Activated naive CD8-positive, alpha-beta T cell (primary cell): ENCODE measurements around the gene LIMS2.

Experiments
- H3K27ac Mint-ChIP-seq: one replicate; pipeline ENCODE4 v1.8.0; 2021; ENCODE audit warnings: mixed read lengths
- H3K27me3 Mint-ChIP-seq: one replicate; pipeline ENCODE4 v1.8.0; 2021; ENCODE audit warnings: mixed read lengths
- H3K36me3 Mint-ChIP-seq: one replicate; pipeline ENCODE4 v1.8.0; 2021; ENCODE audit warnings: mixed read lengths
- H3K4me1 Mint-ChIP-seq: one replicate; pipeline ENCODE4 v1.8.0; 2021; ENCODE audit warnings: low read depth, mixed read lengths
- H3K4me3 Mint-ChIP-seq: one replicate; pipeline ENCODE4 v1.8.0; 2021; ENCODE audit warnings: mild to moderate bottlenecking, mixed read lengths
- H3K9me3 Mint-ChIP-seq: one replicate; pipeline ENCODE4 v1.8.0; 2021; ENCODE audit warnings: low read depth, mixed read lengths

LIMS2 gene

DNA sequence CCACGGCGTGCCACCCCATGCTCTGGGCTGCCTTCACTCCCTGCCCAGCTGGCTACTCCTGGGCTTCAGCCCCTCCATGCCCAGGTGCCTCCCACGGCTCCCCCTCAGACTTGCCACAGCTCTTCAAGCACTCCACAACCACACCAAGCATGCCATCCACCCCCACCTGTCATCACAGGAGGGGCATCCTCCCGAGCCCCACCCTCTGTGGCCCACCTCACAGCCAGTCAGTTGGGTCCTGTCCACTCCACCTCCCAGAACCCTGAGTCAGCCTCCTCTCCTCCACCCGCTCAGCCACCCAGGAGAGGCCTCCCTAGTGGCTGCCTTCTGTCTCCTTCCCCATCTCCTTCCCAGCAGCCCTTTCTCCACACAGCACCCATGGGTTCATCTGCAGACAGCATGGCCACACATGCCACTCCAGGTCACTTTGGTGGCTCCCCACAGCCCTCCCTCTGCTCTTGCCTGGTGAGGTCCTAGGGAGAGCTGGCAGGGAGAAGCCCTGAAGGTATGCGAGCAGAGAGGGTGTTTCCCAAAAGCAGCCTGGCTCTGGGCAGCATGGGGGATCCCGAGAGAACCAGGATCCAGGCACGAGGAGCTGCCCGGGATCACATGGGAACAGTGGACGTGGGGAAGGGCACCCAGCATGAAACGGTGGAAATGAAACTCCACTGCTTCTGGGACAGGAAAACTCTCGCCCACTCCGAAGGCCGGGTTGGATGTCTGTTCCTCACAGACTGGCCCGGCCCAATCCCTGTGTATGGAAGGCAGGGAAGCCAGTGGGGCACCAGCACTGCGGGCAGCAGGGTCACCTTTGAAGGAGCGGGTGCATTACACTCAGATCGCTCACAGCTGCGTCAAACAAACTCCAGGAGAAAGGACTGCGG, 2.7 kb downstream of the LIMS2 start:
- H3K27me3 Mint-ChIP-seq = peaks cover 29% of the 10 kb centered on the region
- no peaks in the 10 kb centered on the region for H3K36me3 Mint-ChIP-seq
- H3K9me3 Mint-ChIP-seq = no peaks in the 10 kb centered on the region
- no peak overlapping the region for H3K4me3 Mint-ChIP-seq
- H3K27ac Mint-ChIP-seq = no peak overlapping the region
- H3K4me1 Mint-ChIP-seq = peaks cover 11% of the 10 kb centered on the region

DNA sequence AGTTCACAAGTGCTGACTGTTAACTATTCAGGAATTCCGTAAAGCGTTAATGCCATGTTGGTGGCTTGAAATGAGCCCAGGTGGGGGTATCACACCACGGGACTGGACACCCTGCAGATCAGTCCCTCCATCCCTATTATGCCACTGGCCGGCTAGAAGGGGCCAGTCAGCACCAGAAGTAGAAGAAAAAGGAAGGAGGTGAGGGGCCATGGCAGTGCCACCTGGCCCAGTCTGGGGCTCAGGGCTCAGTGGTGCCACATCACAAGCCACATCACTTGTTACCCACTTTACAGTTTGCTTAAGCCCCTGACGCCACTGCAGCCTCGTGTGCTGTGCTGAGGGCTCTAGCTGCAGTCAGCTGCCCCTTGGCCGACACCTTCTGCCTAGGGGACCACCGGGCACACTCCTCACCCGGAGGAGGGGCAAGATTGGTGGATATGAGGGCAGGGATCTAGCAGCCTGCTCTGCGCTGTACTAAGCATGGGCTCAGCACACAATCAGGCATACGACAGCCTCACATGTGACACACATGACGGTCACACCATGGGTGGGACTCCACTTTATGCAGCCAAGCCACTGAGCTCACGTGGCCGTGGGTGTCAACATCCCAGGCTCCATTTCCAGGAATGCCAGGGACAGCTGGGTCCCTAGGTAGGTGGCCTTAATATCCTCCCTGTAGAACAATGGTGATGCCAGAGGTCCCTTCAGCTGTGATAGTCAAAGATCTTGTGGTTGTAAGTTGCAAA, 3.6 kb downstream of the LIMS2 start:
- peaks cover 11% of the 10 kb centered on the region for H3K4me1 Mint-ChIP-seq
- H3K9me3 Mint-ChIP-seq = no peaks in the 10 kb centered on the region
- H3K36me3 Mint-ChIP-seq = no peaks in the 10 kb centered on the region
- H3K27ac Mint-ChIP-seq = no peak overlapping the region
- H3K27me3 Mint-ChIP-seq = peaks cover 31% of the 10 kb centered on the region
- no peak overlapping the region for H3K4me3 Mint-ChIP-seq

DNA sequence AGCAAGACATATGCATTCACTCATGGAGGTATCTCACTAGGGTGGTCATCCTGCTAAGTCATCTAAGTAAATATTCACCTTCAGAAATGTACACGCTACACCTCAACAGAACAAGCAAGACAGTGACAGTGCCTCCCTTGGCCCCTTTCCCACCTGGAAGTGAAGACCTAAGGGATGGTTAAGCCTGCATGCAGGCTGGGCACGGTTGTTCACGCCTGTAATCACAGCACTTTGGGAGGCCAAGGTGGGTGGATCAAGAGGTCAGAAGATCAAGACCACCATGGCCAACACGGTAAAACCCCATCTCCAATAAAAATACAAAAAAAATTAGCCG, 4.4 kb downstream of the LIMS2 start:
- Mint-ChIP-seq H3K36me3 (no peaks in the 10 kb centered on the region), H3K27ac (no peak overlapping the region), H3K9me3 (no peaks in the 10 kb centered on the region), H3K4me3 (no peak overlapping the region), H3K4me1 (peaks cover 8% of the 10 kb centered on the region), H3K27me3 (peaks cover 30% of the 10 kb centered on the region)

DNA sequence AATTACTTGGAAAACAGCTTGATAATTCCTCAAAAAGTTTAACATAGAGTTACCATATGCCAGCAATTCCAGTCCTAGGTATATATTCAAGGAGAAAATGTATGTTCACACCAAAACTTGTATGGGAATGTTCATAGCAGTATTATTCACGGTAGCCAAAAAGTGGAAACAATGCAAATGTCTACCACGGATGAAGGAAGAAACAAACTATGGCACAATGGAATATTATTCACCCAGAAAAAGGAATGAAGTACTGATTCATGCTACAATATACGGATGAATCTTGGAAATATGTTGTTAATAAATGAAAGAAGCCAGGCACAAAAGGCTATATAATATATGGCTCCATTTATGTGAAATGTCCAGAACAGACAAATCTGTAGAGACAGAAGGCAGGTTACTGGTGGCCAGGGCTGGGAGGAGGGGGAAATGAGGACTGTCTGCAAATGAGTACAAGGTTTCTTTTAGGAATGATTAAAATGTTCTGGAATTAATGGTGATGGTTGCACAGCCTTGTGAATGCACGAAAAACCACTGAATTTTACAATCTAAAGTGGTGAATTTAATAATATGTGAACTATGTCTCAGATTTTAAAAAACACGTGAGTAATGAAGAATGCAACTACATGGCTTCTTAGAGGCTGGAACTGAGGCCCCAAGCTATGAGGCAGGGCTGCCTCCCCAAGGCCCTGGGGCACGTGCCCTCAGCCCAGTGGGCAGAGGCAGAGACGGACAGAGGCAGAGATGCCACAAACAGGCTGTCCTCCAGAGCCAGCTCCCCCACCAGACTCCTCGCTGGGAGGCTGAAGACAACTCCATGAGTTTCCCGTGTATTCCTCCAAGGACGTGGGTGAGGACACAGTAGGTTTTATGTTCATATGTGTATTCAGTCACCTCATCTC, 5.0 kb downstream of the LIMS2 start:
- Mint-ChIP-seq H3K27me3 (peaks cover 27% of the 10 kb centered on the region), H3K9me3 (no peaks in the 10 kb centered on the region), H3K27ac (no peak overlapping the region), H3K4me3 (no peak overlapping the region), H3K4me1 (peaks cover 4% of the 10 kb centered on the region), H3K36me3 (no peaks in the 10 kb centered on the region)

DNA sequence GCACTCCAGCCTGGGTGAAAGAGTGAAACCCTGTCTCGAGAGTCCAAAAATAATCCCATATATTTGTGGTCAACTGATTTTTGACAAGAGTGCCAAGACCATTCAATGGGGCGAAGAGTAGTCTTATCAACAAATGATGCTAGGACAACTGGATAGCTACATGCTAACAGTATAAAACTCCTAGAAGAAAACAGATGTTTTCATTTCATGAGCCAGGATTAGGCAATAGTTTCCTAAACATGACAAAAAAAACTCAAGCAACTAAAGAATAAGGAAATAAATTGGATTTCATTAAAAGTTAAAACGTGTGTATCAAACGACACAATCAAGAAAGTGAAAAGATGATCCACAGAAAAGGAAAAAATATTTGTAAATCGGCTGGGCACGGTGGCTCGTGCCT, 6.3 kb downstream of the LIMS2 start:
- H3K27me3 Mint-ChIP-seq = peaks cover 27% of the 10 kb centered on the region
- no peaks in the 10 kb centered on the region for H3K9me3 Mint-ChIP-seq
- H3K4me1 Mint-ChIP-seq = no peaks in the 10 kb centered on the region
- H3K4me3 Mint-ChIP-seq = no peak overlapping the region
- H3K36me3 Mint-ChIP-seq = no peaks in the 10 kb centered on the region
- H3K27ac Mint-ChIP-seq = no peak overlapping the region

DNA sequence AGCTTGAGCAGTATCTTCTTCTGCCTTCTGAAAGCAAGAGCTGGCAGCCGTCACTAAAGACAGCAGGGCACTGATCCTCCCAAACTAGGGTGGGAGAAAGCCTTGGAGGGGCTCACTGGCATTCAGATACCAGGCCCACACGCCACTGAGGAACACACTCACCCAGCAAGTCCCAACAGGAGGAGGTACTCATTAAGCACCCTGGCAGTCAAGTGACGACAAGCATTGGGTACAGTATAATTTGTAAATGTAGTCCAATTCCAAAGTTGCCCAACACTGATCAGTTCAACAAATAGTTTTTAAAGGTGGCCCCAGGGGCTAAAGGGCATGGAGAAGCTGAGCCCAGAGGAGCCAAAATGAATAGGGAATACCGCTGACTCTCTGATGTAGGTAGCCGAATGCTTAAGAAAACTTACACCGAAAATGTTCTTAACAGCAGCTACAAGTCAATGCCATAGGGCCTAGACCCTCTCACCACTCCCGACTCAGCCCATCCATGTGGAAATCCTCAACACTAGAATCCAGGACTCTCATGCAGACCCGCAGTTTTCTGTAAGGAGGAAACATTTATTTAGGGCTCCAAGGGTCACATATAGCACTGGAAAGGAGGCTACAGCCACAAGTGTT, 9.9 kb downstream of the LIMS2 start:
- no peaks in the 10 kb centered on the region for H3K4me1 Mint-ChIP-seq
- H3K27me3 Mint-ChIP-seq = peaks cover 23% of the 10 kb centered on the region
- no peak overlapping the region for H3K4me3 Mint-ChIP-seq
- H3K27ac Mint-ChIP-seq = no peak overlapping the region
- no peaks in the 10 kb centered on the region for H3K9me3 Mint-ChIP-seq
- H3K36me3 Mint-ChIP-seq = no peaks in the 10 kb centered on the region

DNA sequence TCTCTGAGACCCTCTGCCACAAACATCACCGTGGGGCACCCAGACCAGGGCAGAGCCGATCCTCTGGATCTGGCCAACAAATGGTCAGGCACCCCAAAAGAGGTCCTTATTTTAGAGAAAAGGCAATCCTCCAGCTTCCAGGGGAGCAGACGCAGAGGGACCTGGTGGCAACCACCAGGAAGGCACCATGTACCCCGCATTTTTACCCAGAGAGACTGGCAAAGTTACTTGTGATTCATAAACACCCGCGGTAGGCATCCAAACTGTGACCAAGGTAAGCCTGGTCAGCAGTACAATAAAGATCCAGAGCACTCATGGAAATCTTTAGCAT, 10.5 kb downstream of the LIMS2 start:
- no peaks in the 10 kb centered on the region for H3K9me3 Mint-ChIP-seq
- H3K27ac Mint-ChIP-seq = no peak overlapping the region
- H3K27me3 Mint-ChIP-seq = peaks cover 18% of the 10 kb centered on the region
- H3K4me1 Mint-ChIP-seq = no peaks in the 10 kb centered on the region
- no peaks in the 10 kb centered on the region for H3K36me3 Mint-ChIP-seq
- H3K4me3 Mint-ChIP-seq = no peak overlapping the region

DNA sequence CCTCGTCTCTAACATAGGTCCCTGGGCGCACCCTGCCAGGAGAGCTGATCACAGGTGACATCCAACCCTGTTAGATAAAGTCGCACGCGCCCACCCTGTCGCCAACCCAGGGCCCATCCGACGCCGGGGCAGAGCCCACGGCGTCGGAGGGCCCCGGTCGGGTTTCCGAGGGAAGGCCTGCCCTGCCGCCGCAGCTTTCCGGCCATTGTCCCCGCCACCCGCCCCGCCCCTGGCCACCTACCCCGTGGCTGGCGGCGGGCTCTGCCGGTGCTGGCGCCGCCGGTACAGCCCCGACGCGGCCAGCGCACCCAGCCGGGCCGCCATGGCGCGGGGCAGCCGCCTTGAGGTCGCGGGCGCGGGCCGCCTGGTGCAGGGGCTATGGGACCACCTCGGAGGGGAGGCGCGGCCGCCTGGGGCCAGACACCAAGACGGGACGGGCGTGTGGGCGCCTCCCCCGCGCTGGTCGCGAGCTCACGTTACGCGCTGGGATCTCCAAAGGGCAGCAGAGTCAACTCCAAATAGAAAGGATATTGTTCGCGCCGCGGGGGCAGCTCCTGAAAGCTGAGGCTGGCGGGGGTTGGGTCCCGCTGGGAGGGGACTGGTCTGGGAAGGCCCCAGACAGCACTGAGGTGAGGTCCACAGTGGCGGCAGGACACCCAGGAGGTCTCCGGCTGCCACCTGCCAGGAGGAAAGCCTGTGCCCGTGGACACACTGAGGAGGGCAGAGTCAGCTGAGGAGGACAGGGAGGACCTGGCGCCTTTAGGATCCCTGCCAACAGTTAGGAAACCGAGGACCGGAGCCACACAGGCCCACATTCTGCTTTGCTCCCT, 11.1 kb downstream of the LIMS2 start:
- Mint-ChIP-seq H3K4me1 (no peaks in the 10 kb centered on the region), H3K27ac (no peak overlapping the region), H3K36me3 (no peaks in the 10 kb centered on the region), H3K27me3 (peaks cover 16% of the 10 kb centered on the region), H3K9me3 (no peaks in the 10 kb centered on the region), H3K4me3 (no peak overlapping the region)

DNA sequence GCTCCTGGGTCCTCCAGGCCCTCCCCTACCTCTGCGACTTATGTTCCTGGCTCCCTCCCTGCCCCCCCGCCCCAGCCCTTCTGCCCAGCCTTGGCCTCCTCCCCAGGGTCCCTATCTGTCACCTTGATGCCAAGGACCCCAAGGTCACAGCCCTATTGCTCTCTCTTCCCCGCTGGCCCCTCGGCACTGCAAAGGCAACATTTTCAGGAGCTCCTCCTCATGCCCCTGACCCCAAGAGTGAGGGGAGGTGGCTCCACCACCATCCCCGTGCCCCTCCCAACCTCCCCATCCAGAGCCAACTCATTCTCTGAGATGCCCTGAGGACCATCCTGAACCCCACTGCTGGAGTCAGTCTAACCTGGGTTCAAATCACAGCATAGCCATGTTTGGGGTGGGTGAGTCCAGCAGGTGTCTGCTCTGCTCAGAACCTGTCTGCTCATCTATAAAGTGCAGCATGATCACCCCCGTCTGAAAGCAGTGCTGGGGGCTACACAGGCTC, 11.7 kb downstream of the LIMS2 start:
- H3K27me3 Mint-ChIP-seq = peaks cover 16% of the 10 kb centered on the region
- H3K4me3 Mint-ChIP-seq = no peak overlapping the region
- no peaks in the 10 kb centered on the region for H3K36me3 Mint-ChIP-seq
- no peaks in the 10 kb centered on the region for H3K4me1 Mint-ChIP-seq
- no peak overlapping the region for H3K27ac Mint-ChIP-seq
- no peaks in the 10 kb centered on the region for H3K9me3 Mint-ChIP-seq

DNA sequence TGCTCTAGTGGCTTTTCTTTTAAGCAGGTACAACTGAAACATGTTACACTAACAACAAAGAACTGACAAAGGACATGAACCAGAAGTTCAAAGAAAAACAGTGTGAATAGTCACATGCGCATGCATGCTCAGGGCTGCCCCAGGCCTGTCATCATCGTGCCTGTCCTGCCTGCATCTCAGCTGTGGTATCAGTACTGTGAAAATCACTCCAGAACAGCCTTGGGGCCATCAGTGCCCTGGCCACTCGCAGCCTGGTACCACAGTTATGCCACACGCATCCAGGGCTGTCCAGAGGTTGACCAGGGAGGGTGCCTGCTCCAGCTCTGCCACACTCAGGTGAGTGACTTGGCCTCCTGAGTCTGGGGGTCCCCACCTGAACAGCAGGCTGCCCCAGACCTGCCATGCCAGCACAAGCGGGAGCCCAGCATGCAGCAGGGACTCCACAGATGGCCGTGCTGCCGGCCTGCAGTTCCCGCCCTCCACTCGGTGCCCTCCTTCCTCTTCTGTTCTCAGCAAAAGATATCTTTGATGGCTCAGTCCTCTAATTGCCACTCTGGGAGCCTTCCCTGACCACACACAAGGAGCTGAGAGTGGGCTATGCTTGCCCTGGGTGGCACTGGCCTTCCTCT, 12.3 kb downstream of the LIMS2 start:
- Mint-ChIP-seq H3K27me3 (peaks cover 16% of the 10 kb centered on the region), H3K9me3 (no peaks in the 10 kb centered on the region), H3K36me3 (no peaks in the 10 kb centered on the region), H3K27ac (no peak overlapping the region), H3K4me1 (no peaks in the 10 kb centered on the region), H3K4me3 (no peak overlapping the region)

DNA sequence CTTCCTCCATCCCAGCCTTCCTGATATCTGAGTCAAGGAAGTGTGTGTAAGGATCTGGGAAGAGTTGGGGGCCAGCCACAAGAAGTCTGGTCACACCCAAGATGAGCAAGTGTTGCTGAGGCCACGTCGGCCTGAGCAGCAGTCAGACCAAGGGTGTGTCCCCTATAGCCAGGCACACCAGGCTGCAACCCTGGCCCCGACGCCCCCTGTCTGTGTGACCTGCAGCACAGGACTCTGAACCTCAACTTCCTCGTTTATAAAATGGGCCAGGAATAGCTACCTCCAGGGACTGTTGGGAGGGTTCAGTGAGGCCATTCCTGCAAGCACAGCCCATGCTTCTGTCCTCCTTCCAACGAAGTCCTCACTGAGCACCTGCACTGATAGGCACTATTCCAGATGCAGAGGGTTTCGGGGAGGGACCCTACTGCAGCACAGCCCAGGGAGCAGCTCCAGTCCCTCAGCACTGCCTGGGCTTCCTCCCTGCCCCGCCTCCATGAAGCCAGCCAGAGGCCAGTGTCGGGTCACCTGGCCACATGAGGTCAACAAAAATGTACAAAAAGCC, 13.3 kb downstream of the LIMS2 start:
- peaks cover 16% of the 10 kb centered on the region for H3K27me3 Mint-ChIP-seq
- H3K9me3 Mint-ChIP-seq = no peaks in the 10 kb centered on the region
- H3K4me3 Mint-ChIP-seq = no peak overlapping the region
- H3K36me3 Mint-ChIP-seq = no peaks in the 10 kb centered on the region
- H3K4me1 Mint-ChIP-seq = no peaks in the 10 kb centered on the region
- no peak overlapping the region for H3K27ac Mint-ChIP-seq

DNA sequence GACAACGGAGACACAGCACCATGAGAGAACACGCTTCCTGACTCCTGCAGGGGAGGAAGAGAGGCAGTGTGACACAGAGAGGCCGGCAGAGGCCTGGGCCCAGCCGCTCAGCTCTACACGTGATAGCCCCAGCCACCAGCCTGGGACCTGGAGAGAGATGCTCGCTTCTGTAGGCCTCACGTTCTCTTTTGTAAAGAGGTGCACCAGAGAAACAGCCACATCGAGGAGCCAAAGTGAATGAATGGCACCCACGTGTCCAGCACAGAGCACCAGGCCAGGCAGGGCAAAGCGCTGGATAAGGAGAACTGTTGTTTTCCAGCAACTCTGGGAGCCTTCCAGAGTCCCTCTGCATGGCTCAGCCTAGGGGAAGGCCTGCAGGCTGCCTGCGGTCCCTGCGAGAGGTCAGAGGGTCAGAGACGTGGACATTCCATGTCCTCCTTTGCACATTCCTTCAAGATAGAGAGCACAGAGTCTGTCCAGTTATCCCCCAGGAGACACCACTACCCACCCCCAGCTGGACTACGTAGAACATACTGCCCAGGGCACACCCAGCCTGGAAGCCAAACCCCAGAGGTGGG, 14.2 kb downstream of the LIMS2 start:
- H3K27me3 Mint-ChIP-seq = peaks cover 10% of the 10 kb centered on the region
- no peaks in the 10 kb centered on the region for H3K9me3 Mint-ChIP-seq
- no peak overlapping the region for H3K27ac Mint-ChIP-seq
- H3K4me3 Mint-ChIP-seq = no peak overlapping the region
- no peaks in the 10 kb centered on the region for H3K36me3 Mint-ChIP-seq
- no peaks in the 10 kb centered on the region for H3K4me1 Mint-ChIP-seq

DNA sequence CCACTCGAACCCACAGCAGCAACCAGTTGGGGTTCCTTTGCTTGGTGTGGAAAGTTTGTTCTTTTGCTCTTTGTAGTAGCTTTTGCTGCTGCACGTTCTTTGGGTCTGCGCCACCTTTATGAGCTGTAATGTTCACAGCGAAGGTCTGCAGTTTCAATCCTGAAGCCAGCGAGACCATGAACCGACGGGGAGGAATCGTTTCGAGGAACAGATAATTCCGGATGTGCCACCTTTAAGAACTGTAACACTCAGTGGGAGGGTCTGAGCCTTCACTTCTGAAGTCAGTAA, 15.1 kb downstream of the LIMS2 start:
- H3K4me1 Mint-ChIP-seq = no peaks in the 10 kb centered on the region
- no peaks in the 10 kb centered on the region for H3K36me3 Mint-ChIP-seq
- peaks cover 10% of the 10 kb centered on the region for H3K27me3 Mint-ChIP-seq
- no peak overlapping the region for H3K27ac Mint-ChIP-seq
- H3K9me3 Mint-ChIP-seq = no peaks in the 10 kb centered on the region
- H3K4me3 Mint-ChIP-seq = no peak overlapping the region
